Measurements from ENCODE around the gene ADAP1. TPM values are rescaled to one million over a fixed set of nuclear protein-coding genes. Genes with fewer than 3 reads are reported as not detected.
"Not testable (repeated sequence)": the region's sequence is repeated elsewhere in the genome, so short reads cannot be mapped to it uniquely, and the experiment has no call there.

The ADAP1 gene
- total RNA-seq, 1 experiment from 2014 or later: 6.2 TPM

- no peak for DNase-seq
- no peaks in the 10 kb centered on the region for H3K79me2 ChIP-seq (ENCODE audit: insufficient read depth, low read length)
- peaks cover 0 to 3% of the 10 kb centered on the region in 2 experiments; a peak in 1 of 5 replicates for H3K9me3 Mint-ChIP-seq
- no peak overlapping the region for H4K5ac ChIP-seq (ENCODE audit: insufficient read length, low read depth, low read length)
- no peak overlapping the region for H2BK20ac ChIP-seq (ENCODE audit: low read depth, low read length, poor library complexity, severe bottlenecking)
- H2AK5ac ChIP-seq (ENCODE audit: insufficient read length, low read length): no peak overlapping the region
- no peak overlapping the region for H3T11ph ChIP-seq (ENCODE audit: low read length)
- no peak overlapping the region for H2BK15ac ChIP-seq (ENCODE audit: low read depth, low read length)
- peaks cover 0 to 5% (median 0%) of the 10 kb centered on the region in 3 experiments; a peak in 4 of 7 replicates for H3K36me3 Mint-ChIP-seq (ENCODE audit: insufficient read depth in 1 of 3, low read depth in 3 of 3)
- no peak overlapping the region for H3K27ac ChIP-seq (ENCODE audit: insufficient read length, low read depth, low read length)
- H3K56ac ChIP-seq (ENCODE audit: insufficient read length, low read depth, low read length): no peak overlapping the region
- H3K4me2 ChIP-seq (ENCODE audit: insufficient read depth, insufficient read length, low read length): no peak overlapping the region
- H3K23ac ChIP-seq (ENCODE audit: insufficient read length, low read depth, low read length): no peak overlapping the region
- no peak overlapping the region for H2BK5ac ChIP-seq (ENCODE audit: insufficient read length, low read length)
- H3K9me3 ChIP-seq (ENCODE audit: control insufficient read depth, low read depth, low read length): no peaks in the 10 kb centered on the region
- no peaks in the 10 kb centered on the region for H3K23me2 ChIP-seq (ENCODE audit: insufficient read length, low read depth, low read length, poor library complexity, severe bottlenecking)
- no peak overlapping the region for H4K91ac ChIP-seq (ENCODE audit: insufficient read length, low read depth, low read length)
- H2BK12ac ChIP-seq (ENCODE audit: insufficient read length, low read depth, low read length): no peak overlapping the region
- no peak overlapping the region for H3K4ac ChIP-seq (ENCODE audit: low read depth, low read length)
- H3K27ac Mint-ChIP-seq: no peak overlapping the region
- H3K79me1 ChIP-seq (ENCODE audit: insufficient read depth, low read depth, low read length, poor library complexity, severe bottlenecking): no peaks in the 10 kb centered on the region
- no peaks in the 10 kb centered on the region for H3K4me1 ChIP-seq (ENCODE audit: insufficient read depth, low read length)
- H3K27me3 Mint-ChIP-seq (ENCODE audit: low read depth): peaks cover 9% of the 10 kb centered on the region
- peaks cover 12 to 24% of the 10 kb centered on the region in 2 experiments for H3K4me1 Mint-ChIP-seq
- H3K14ac ChIP-seq (ENCODE audit: insufficient read depth, low read length): no peak overlapping the region; the same call in 1 of the 2 replicates
- no peaks in the 10 kb centered on the region for H3K27me3 ChIP-seq (ENCODE audit: insufficient read depth, low read length)
- no peaks in the 10 kb centered on the region for H4K20me1 ChIP-seq (ENCODE audit: control insufficient read depth, insufficient read depth, insufficient read length)
- no CpG with 5 or more reads among the region's 37 CpGs for WGBS (ENCODE audit: extremely low coverage, insufficient read length, low lambda C conversion rate)
- H3K9ac ChIP-seq (ENCODE audit: extremely low read depth, insufficient read length, low read length): no peak overlapping the region
- H3K18ac ChIP-seq (ENCODE audit: insufficient read length, low read depth, low read length): no peak overlapping the region
- no peak for TF ChIP-seq CTCF (conservative IDR thresholded peaks at IDR 0.05)
- H2AFZ ChIP-seq (ENCODE audit: low read length): no peak overlapping the region
- H3K4me3 Mint-ChIP-seq: no peak overlapping the region; a peak in 1 of 5 replicates
- H4K8ac ChIP-seq (replicated peaks; ENCODE audit: insufficient read length, low read depth, low read length): no peak overlapping the region
- no peak overlapping the region for H2BK120ac ChIP-seq (ENCODE audit: low read depth, low read length, poor library complexity, severe bottlenecking)
These were observed 7.3 kb upstream of the ADAP1 start for GRCh38 chr7:961546-962400.

GRCh38 chr7:960972-961371 is 6.5 kb upstream of the ADAP1 start:
- not testable (repeated sequence) for H4K20me1 ChIP-seq (ENCODE audit: control insufficient read depth, insufficient read depth, insufficient read length); H2BK20ac ChIP-seq (ENCODE audit: low read depth, low read length, poor library complexity, severe bottlenecking); H4K8ac ChIP-seq (replicated peaks; ENCODE audit: insufficient read length, low read depth, low read length); H2BK5ac ChIP-seq (ENCODE audit: insufficient read length, low read length); H3K27ac Mint-ChIP-seq; H3K4me3 Mint-ChIP-seq; H3K27ac ChIP-seq (ENCODE audit: insufficient read length, low read depth, low read length); H4K91ac ChIP-seq (ENCODE audit: insufficient read length, low read depth, low read length); H2AK5ac ChIP-seq (ENCODE audit: insufficient read length, low read length); H3K18ac ChIP-seq (ENCODE audit: insufficient read length, low read depth, low read length); H3K27me3 ChIP-seq (ENCODE audit: insufficient read depth, low read length); H3K23me2 ChIP-seq (ENCODE audit: insufficient read length, low read depth, low read length, poor library complexity, severe bottlenecking); H3K23ac ChIP-seq (ENCODE audit: insufficient read length, low read depth, low read length); H3K79me2 ChIP-seq (ENCODE audit: insufficient read depth, low read length); H3K9me3 Mint-ChIP-seq; H3K4me1 ChIP-seq (ENCODE audit: insufficient read depth, low read length); DNase-seq; H3K36me3 Mint-ChIP-seq (ENCODE audit: insufficient read depth in 1 of 3, low read depth in 3 of 3); H3K14ac ChIP-seq (ENCODE audit: insufficient read depth, low read length); H2BK120ac ChIP-seq (ENCODE audit: low read depth, low read length, poor library complexity, severe bottlenecking); H4K5ac ChIP-seq (ENCODE audit: insufficient read length, low read depth, low read length); H2BK12ac ChIP-seq (ENCODE audit: insufficient read length, low read depth, low read length); H3K4me2 ChIP-seq (ENCODE audit: insufficient read depth, insufficient read length, low read length); H3K9ac ChIP-seq (ENCODE audit: extremely low read depth, insufficient read length, low read length); H3K56ac ChIP-seq (ENCODE audit: insufficient read length, low read depth, low read length); H3K79me1 ChIP-seq (ENCODE audit: insufficient read depth, low read depth, low read length, poor library complexity, severe bottlenecking); H3T11ph ChIP-seq (ENCODE audit: low read length); H3K4ac ChIP-seq (ENCODE audit: low read depth, low read length); H3K9me3 ChIP-seq (ENCODE audit: control insufficient read depth, low read depth, low read length); H2BK15ac ChIP-seq (ENCODE audit: low read depth, low read length); H2AFZ ChIP-seq (ENCODE audit: low read length)
- H3K27me3 Mint-ChIP-seq (ENCODE audit: low read depth): peaks cover 11% of the 10 kb centered on the region
- peaks cover 12 to 20% of the 10 kb centered on the region in 2 experiments for H3K4me1 Mint-ChIP-seq
- no CpG with 5 or more reads among the region's 13 CpGs for WGBS (ENCODE audit: extremely low coverage, insufficient read length, low lambda C conversion rate)

All from H9 (cell line).